Subcutaneous abdominal adipose tissue (tissue), 5 donors: ENCODE results near the gene SPATA20.

Experiments used
- H3K27ac ChIP-seq: one replicate; pipeline ENCODE4 v1.7.0; 2013; ENCODE audit warnings: low read depth, mild to moderate bottlenecking, inconsistent platforms, low read length, moderate library complexity
- H3K27me3 ChIP-seq, 5 donors: one replicate each; pipeline ENCODE4 v1.7.0; 2013; ENCODE audit warnings: low read length in 5 of 5, inconsistent platforms in 1 of 5; ENCODE audit not compliant: control insufficient read depth in 5 of 5, insufficient read depth in 4 of 5
- H3K36me3 ChIP-seq, 5 donors: one replicate each; pipeline ENCODE4 v1.7.0; 2013; ENCODE audit warnings: low read length in 5 of 5; ENCODE audit not compliant: control insufficient read depth in 5 of 5, insufficient read depth in 5 of 5
- H3K4me1 ChIP-seq, 5 donors: one replicate each; pipeline ENCODE4 v1.7.0; 2013; ENCODE audit warnings: low read length in 5 of 5, mild to moderate bottlenecking in 3 of 5, moderate library complexity in 1 of 5; ENCODE audit not compliant: control insufficient read depth in 5 of 5, insufficient read depth in 5 of 5
- H3K4me3 ChIP-seq, 5 donors: one replicate each; pipeline ENCODE4 v1.7.0; 2013; ENCODE audit warnings: low read length in 5 of 5, low read depth in 1 of 5
- H3K9ac ChIP-seq, 5 donors: one replicate each; pipeline ENCODE4 v1.7.0; 2013; ENCODE audit warnings: low read length in 5 of 5, mild to moderate bottlenecking in 4 of 5, moderate library complexity in 3 of 5
- H3K9me3 ChIP-seq, 5 donors: one replicate each; pipeline ENCODE4 v1.7.0; 2013; ENCODE audit warnings: low read length in 5 of 5; ENCODE audit not compliant: control insufficient read depth in 5 of 5
- donor health status: healthy.
- donor health status: healthy.
- donor health status: healthy.
- donor health status: healthy.
- donor health status: healthy.

SPATA20 gene

GRCh38 chr17:50558091-50558490 is 11.1 kb downstream of the SPATA20 start:
- peaks cover 0 to 34% (median 26%) of the 10 kb centered on the region in 5 donors for H3K4me1 ChIP-seq
- peaks cover 0 to 14% (median 11%) of the 10 kb centered on the region in 5 donors for H3K36me3 ChIP-seq
- no peak overlapping the region for H3K4me3 ChIP-seq
- H3K9me3 ChIP-seq = no peaks in the 10 kb centered on the region
- no peak overlapping the region for H3K27ac ChIP-seq
- no peak overlapping the region for H3K9ac ChIP-seq
- peaks cover 24 to 49% (median 36%) of the 10 kb centered on the region in 5 donors for H3K27me3 ChIP-seq

- H3K4me3 ChIP-seq = no peak overlapping the region
- H3K9ac ChIP-seq = no peak overlapping the region
- H3K36me3 ChIP-seq = peaks cover 0 to 14% (median 11%) of the 10 kb centered on the region in 5 donors
- H3K9me3 ChIP-seq = no peaks in the 10 kb centered on the region
- peaks cover 0 to 34% (median 26%) of the 10 kb centered on the region in 5 donors for H3K4me1 ChIP-seq
- no peak overlapping the region for H3K27ac ChIP-seq
- peaks cover 28 to 54% (median 41%) of the 10 kb centered on the region in 5 donors for H3K27me3 ChIP-seq
These were observed 11.6 kb downstream of the SPATA20 start for GRCh38 chr17:50558581-50558940.

GRCh38 chr17:50558941-50559614 is 12.1 kb downstream of the SPATA20 start:
- Histone ChIP-seq H3K4me1 (peaks cover 0 to 34% (median 26%) of the 10 kb centered on the region in 5 donors), H3K27me3 (peaks cover 31 to 59% (median 43%) of the 10 kb centered on the region in 5 donors), H3K9ac (no peak overlapping the region), H3K27ac (no peak overlapping the region), H3K9me3 (no peaks in the 10 kb centered on the region), H3K4me3 (peak overlapping the region; percentile 11 to 64 (median 55)), H3K36me3 (peaks cover 0 to 14% (median 11%) of the 10 kb centered on the region in 5 donors)

GRCh38 chr17:50559674-50560184 is 12.8 kb downstream of the SPATA20 start:
- Histone ChIP-seq H3K9ac (peak overlapping the region in 1 of 5 donors; percentile 43), H3K27me3 (peaks cover 31 to 62% (median 44%) of the 10 kb centered on the region in 5 donors), H3K4me3 (peak overlapping the region; percentile 29 to 64 (median 55)), H3K27ac (no peak overlapping the region), H3K36me3 (peaks cover 0 to 11% (median 10%) of the 10 kb centered on the region in 5 donors), H3K9me3 (no peaks in the 10 kb centered on the region), H3K4me1 (peaks cover 0 to 36% (median 29%) of the 10 kb centered on the region in 5 donors)

- Histone ChIP-seq H3K9me3 (no peaks in the 10 kb centered on the region), H3K4me1 (peaks cover 0 to 41% (median 30%) of the 10 kb centered on the region in 5 donors), H3K36me3 (peaks cover 0 to 8% (median 5%) of the 10 kb centered on the region in 5 donors), H3K9ac (peak within 1 kb of the TSS in 1 of 5 donors; percentile 43), H3K27me3 (peaks cover 32 to 66% (median 44%) of the 10 kb centered on the region in 5 donors), H3K27ac (no peak within 1 kb of the TSS), H3K4me3 (peak within 1 kb of the TSS; percentile 29 to 64 (median 55))
These were observed 13.3 kb downstream of the SPATA20 start, which contains the start of gene CACNA1G for GRCh38 chr17:50560185-50560824. CACNA1G (plus strand) TSS chr17:50560715; CDS start chr17:50561460, 745 bp downstream.

- H3K9ac ChIP-seq = no peak overlapping the region
- H3K9me3 ChIP-seq = no peaks in the 10 kb centered on the region
- H3K27me3 ChIP-seq = peaks cover 40 to 74% (median 52%) of the 10 kb centered on the region in 5 donors
- H3K27ac ChIP-seq = no peak overlapping the region
- peaks cover 0 to under 1% (median 0%) of the 10 kb centered on the region in 5 donors for H3K36me3 ChIP-seq
- H3K4me1 ChIP-seq = peaks cover 0 to 46% (median 30%) of the 10 kb centered on the region in 5 donors
- peak overlapping the region in 2 of 5 donors; percentile 47 to 55 for H3K4me3 ChIP-seq
These were observed 14.2 kb downstream of the SPATA20 start for GRCh38 chr17:50560931-50561745.

- Histone ChIP-seq H3K27me3 (peaks cover 40 to 77% (median 58%) of the 10 kb centered on the region in 5 donors), H3K9me3 (no peaks in the 10 kb centered on the region), H3K4me1 (peaks cover 0 to 46% (median 30%) of the 10 kb centered on the region in 5 donors), H3K4me3 (no peak overlapping the region), H3K36me3 (no peaks in the 10 kb centered on the region), H3K9ac (no peak overlapping the region), H3K27ac (no peak overlapping the region)
These were observed 14.8 kb downstream of the SPATA20 start for GRCh38 chr17:50561746-50562141.

- Histone ChIP-seq H3K4me1 (peaks cover 0 to 46% (median 30%) of the 10 kb centered on the region in 5 donors), H3K27ac (no peak overlapping the region), H3K36me3 (no peaks in the 10 kb centered on the region), H3K4me3 (no peak overlapping the region), H3K27me3 (peaks cover 35 to 75% (median 58%) of the 10 kb centered on the region in 5 donors), H3K9ac (no peak overlapping the region), H3K9me3 (no peaks in the 10 kb centered on the region)
These were observed 15.5 kb downstream of the SPATA20 start for GRCh38 chr17:50562242-50563091.

- no peak overlapping the region for H3K27ac ChIP-seq
- H3K4me3 ChIP-seq = no peak overlapping the region
- peaks cover 0 to 46% (median 30%) of the 10 kb centered on the region in 5 donors for H3K4me1 ChIP-seq
- no peaks in the 10 kb centered on the region for H3K9me3 ChIP-seq
- peaks cover 36 to 69% (median 58%) of the 10 kb centered on the region in 5 donors for H3K27me3 ChIP-seq
- H3K9ac ChIP-seq = no peak overlapping the region
- H3K36me3 ChIP-seq = no peaks in the 10 kb centered on the region
These were observed 16.1 kb downstream of the SPATA20 start for GRCh38 chr17:50563092-50563511.
